GM12872 (cell line): Measurements from ENCODE around the gene ATP6V1E1.

Source experiments
- CTCF ChIP-seq: IDR thresholded peaks from 3 replicates; pipeline ENCODE4 v1.5.1; 2011; ENCODE audit warnings: low read depth, mild to moderate bottlenecking, low read length, moderate library complexity; ENCODE audit not compliant: insufficient read depth

ATP6V1E1 gene

DNA sequence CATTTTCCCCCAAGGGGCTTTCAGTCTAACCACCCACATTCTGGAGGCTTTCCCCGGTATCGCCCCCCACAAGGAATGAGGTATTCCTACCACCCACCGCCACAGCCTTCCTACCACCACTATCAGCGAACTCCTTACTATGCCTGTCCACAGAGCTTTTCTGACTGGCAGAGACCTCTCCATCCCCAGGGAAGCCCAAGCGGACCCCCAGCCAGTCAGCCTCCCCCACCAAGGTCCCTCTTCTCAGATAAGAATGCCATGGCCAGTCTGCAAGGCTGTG is 79.9 kb downstream of the ATP6V1E1 start:
- no peak for TF ChIP-seq CTCF

DNA sequence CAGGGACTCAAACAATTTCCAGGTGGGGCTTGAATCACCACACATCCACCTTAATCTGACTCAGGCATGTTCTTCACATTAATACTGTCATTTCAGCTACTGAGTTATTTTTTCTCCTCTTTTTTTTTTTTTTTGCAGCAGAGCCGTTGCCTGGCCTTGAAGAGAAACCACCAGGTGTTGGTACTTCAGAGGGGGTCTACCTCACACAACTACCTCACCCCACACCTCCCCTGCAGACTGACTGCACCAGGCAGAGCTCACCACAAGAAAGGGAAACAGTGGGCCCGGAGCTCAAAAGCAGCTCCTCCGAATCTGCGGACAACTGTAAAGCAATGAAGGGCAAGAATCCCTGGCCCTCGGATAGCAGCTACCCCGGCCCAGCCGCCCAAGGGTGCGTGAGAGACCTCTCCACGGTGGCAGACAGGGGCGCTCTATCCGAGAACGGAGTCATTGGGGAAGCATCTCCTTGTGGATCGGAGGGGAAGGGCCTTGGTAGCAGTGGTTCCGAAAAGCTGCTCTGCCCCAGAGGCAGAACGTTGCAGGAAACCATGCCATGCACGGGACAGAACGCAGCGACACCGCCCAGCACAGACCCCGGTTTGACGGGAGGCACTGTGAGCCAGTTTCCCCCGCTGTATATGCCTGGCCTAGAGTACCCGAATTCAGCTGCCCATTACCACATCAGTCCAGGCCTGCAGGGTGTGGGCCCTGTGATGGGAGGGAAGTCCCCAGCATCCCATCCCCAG is 80.4 kb downstream of the ATP6V1E1 start:
- no peak for TF ChIP-seq CTCF

DNA sequence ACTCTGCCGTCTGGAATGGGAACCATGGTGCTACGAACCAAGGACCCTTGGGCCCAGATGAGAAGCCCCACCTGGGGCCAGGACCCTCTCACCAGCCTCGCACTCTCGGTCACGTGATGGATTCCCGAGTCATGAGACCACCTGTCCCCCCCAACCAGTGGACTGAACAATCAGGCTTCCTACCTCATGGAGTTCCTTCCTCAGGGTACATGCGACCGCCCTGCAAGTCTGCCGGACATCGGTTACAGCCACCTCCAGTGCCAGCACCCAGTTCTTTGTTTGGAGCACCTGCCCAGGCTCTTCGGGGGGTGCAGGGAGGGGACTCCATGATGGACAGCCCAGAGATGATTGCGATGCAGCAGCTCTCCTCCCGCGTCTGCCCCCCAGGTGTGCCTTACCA is 86.1 kb downstream of the ATP6V1E1 start:
- no peak for TF ChIP-seq CTCF
